ENCODE data around the gene SLC27A1. TPM values are rescaled to one million over a fixed set of nuclear protein-coding genes. Genes with fewer than 3 reads are reported as not detected.
A peak's percentile ranks its signal among the peaks of the same experiment; 100 is the strongest.

Gene SLC27A1
- total and polyA plus RNA-seq, 9 of the 15 experiments (the other 6 are each of a cell fraction or from before 2014, with no cell fraction given), result 0.06 to 3.0 (median 1.1) TPM

DNA sequence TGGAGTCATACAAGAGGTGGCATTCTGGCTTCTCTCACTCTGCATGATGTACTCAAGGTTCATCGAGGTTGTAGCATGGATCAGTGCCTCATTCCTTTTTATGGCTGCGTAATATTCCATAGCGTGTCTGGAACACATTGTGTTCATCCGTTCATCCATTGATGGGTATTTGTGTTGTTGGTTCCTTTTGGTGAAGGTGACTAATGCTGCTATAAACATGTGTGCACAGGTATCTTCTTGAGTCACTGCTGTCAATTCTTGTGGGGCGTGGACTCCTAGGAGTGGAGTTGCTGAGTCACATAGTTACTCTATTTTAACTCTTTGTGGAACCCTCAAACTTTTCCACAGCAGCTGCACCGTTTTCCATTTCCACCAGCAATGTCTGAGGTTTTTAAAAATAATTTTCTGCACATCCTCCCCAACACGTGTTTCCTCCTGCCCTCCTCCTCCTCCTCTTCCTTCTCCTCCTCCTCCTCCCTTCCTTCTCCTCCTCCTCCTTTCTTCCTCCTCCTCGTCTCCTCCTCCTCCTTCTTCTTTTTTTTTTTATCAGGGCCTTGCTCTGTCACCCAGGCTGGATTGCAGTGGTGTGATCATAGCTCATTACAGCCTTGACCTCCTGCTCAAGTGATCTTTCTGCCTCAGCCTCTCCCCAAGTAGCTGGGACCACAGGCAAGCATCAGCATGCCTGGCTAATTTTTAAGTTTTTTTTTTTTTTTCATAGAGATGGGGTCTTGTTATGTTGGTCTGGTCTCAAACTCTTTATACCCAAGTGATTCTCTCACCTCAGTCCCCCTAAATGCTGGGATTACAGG, 19.9 kb upstream of the SLC27A1 start (continued):
- TF ChIP-seq ZNF79 (CRISPR knock-in tag; IDR thresholded peaks at IDR 0.05; ENCODE audit: low read depth), result no peak
- no peak for TF ChIP-seq ETV5 (CRISPR knock-in tag; IDR thresholded peaks at IDR 0.05; ENCODE audit: low read depth)
- TF ChIP-seq GATAD2B (IDR thresholded peaks at IDR 0.05; ENCODE audit: borderline replicate concordance), result 0 out of 2 replicates have a peak, but pooled peaks have one; percentile 43
- TF ChIP-seq MCM7 (IDR thresholded peaks at IDR 0.05), result no peak
- TF ChIP-seq, protein P1, sequence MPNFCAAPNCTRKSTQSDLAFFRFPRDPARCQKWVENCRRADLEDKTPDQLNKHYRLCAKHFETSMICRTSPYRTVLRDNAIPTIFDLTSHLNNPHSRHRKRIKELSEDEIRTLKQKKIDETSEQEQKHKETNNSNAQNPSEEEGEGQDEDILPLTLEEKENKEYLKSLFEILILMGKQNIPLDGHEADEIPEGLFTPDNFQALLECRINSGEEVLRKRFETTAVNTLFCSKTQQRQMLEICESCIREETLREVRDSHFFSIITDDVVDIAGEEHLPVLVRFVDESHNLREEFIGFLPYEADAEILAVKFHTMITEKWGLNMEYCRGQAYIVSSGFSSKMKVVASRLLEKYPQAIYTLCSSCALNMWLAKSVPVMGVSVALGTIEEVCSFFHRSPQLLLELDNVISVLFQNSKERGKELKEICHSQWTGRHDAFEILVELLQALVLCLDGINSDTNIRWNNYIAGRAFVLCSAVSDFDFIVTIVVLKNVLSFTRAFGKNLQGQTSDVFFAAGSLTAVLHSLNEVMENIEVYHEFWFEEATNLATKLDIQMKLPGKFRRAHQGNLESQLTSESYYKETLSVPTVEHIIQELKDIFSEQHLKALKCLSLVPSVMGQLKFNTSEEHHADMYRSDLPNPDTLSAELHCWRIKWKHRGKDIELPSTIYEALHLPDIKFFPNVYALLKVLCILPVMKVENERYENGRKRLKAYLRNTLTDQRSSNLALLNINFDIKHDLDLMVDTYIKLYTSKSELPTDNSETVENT (CRISPR knock-in tag; IDR thresholded peaks at IDR 0.05), result no peak
- no peak for TF ChIP-seq FOXJ2 (tag; IDR thresholded peaks at IDR 0.05)
- no peak for TF ChIP-seq BRD9 (IDR thresholded peaks at IDR 0.05; ENCODE audit: low read depth, partially characterized antibody)
- TF ChIP-seq CSDE1 (IDR thresholded peaks at IDR 0.05), result no peak
- TF ChIP-seq NFE2 (IDR thresholded peaks at IDR 0.05; ENCODE audit: low read depth), result peak; percentile 87
- no peak for TF ChIP-seq STAT5A (IDR thresholded peaks at IDR 0.05; ENCODE audit: borderline replicate concordance, low read length)
- TF ChIP-seq, protein P2, sequence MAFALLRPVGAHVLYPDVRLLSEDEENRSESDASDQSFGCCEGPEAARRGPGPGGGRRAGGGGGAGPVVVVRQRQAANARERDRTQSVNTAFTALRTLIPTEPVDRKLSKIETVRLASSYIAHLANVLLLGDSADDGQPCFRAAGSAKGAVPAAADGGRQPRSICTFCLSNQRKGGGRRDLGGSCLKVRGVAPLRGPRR (CRISPR knock-in tag; IDR thresholded peaks at IDR 0.05), result no peak
- TF ChIP-seq, protein P3, sequence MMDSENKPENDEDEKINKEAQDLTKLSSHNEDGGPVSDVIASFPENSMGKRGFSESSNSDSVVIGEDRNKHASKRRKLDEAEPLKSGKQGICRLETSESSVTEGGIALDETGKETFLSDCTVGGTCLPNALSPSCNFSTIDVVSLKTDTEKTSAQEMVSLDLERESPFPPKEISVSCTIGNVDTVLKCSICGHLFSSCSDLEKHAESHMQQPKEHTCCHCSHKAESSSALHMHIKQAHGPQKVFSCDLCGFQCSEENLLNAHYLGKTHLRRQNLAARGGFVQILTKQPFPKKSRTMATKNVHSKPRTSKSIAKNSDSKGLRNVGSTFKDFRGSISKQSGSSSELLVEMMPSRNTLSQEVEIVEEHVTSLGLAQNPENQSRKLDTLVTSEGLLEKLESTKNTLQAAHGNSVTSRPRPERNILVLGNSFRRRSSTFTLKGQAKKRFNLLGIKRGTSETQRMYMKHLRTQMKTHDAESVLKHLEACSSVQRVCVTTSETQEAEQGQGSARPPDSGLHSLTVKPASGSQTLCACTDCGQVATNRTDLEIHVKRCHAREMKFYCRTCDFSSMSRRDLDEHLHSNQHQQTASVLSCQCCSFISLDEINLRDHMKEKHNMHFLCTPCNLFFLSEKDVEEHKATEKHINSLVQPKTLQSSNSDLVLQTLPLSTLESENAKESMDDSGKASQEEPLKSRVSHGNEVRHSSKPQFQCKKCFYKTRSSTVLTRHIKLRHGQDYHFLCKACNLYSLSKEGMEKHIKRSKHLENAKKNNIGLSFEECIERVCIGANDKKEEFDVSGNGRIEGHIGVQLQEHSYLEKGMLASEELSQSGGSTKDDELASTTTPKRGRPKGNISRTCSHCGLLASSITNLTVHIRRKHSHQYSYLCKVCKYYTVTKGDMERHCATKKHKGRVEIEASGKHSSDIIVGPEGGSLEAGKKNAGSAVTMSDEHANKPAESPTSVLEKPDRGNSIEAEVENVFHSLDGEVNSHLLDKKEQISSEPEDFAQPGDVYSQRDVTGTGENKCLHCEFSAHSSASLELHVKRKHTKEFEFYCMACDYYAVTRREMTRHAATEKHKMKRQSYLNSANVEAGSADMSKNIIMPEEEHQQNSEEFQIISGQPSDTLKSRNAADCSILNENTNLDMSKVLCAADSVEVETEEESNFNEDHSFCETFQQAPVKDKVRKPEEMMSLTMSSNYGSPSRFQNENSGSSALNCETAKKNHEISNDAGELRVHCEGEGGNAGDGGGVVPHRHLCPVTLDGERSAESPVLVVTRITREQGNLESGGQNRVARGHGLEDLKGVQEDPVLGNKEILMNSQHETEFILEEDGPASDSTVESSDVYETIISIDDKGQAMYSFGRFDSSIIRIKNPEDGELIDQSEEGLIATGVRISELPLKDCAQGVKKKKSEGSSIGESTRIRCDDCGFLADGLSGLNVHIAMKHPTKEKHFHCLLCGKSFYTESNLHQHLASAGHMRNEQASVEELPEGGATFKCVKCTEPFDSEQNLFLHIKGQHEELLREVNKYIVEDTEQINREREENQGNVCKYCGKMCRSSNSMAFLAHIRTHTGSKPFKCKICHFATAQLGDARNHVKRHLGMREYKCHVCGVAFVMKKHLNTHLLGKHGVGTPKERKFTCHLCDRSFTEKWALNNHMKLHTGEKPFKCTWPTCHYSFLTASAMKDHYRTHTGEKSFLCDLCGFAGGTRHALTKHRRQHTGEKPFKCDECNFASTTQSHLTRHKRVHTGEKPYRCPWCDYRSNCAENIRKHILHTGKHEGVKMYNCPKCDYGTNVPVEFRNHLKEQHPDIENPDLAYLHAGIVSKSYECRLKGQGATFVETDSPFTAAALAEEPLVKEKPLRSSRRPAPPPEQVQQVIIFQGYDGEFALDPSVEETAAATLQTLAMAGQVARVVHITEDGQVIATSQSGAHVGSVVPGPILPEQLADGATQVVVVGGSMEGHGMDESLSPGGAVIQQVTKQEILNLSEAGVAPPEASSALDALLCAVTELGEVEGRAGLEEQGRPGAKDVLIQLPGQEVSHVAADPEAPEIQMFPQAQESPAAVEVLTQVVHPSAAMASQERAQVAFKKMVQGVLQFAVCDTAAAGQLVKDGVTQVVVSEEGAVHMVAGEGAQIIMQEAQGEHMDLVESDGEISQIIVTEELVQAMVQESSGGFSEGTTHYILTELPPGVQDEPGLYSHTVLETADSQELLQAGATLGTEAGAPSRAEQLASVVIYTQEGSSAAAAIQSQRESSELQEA (IDR thresholded peaks at IDR 0.05; ENCODE audit: low read depth), result no peak
- TF ChIP-seq MCM3 (IDR thresholded peaks at IDR 0.05), result no peak
- no peak for TF ChIP-seq ZNF324 (CRISPR knock-in tag; IDR thresholded peaks at IDR 0.05)
- TF ChIP-seq, protein P4, sequence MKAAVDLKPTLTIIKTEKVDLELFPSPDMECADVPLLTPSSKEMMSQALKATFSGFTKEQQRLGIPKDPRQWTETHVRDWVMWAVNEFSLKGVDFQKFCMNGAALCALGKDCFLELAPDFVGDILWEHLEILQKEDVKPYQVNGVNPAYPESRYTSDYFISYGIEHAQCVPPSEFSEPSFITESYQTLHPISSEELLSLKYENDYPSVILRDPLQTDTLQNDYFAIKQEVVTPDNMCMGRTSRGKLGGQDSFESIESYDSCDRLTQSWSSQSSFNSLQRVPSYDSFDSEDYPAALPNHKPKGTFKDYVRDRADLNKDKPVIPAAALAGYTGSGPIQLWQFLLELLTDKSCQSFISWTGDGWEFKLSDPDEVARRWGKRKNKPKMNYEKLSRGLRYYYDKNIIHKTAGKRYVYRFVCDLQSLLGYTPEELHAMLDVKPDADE (conservative IDR thresholded peaks at IDR 0.05; ENCODE audit: control insufficient read depth, low read depth, low read length), result no peak
- TF ChIP-seq ARID1B (IDR thresholded peaks at IDR 0.05), result peak; percentile 68
- no peak for TF ChIP-seq TARDBP (IDR thresholded peaks at IDR 0.05)
